Measurements from ENCODE around the gene CPA1.

DNA sequence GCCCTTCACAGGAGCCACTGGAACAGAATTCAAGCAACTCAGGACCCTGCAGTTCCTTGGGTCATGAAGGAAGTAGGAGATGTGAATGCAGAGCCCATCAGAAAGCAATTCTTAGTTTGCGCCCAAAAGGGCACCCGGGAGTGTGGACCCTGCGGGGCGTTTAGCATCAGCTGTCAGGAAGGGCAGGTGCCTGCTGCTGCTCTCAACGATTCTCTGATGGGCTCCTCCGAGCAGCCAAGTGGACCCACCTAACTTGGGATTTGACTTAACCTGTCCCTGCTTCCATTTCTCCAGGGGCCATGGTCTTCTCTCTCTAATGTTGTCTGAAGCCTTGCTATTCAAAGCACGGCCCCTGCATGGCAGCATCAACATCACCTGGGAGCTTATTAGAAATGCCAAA, 18.6 kb upstream of the CPA1 start:
- TF ChIP-seq CTCF (IDR thresholded peaks at IDR 0.05; ENCODE audit: borderline replicate concordance, extremely low read depth, low read length, poor library complexity, severe bottlenecking) = no peak
- TF ChIP-seq EZH2 (IDR thresholded peaks at IDR 0.05; ENCODE audit: borderline replicate concordance, low read depth, low read length, severe bottlenecking) = no peak
